Measurements from ENCODE around the gene LCLAT1.

The LCLAT1 gene

DNA sequence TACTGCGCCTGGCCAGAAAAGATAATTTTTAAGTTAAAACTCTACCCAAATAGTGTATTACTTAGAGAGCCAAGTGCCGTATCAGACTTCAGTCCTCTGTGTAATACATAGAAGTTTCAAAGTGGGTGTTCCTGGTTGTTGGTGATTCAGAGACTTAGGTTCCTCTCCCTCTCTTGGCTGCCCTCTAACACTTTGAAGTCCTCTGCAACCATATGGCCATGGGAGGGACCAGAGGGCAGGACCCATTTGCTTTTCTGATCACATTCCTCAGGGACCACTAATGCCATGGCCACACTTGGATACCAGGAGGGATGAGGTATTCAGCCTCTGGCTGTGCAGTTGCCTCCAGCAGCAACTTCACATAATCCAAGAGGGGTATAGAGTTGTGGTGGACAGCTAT, 228.7 kb downstream of the LCLAT1 start:
- no peak for TF ChIP-seq EZH2 (IDR thresholded peaks at IDR 0.05; ENCODE audit: borderline replicate concordance, low read length)
- TF ChIP-seq, protein P1, sequence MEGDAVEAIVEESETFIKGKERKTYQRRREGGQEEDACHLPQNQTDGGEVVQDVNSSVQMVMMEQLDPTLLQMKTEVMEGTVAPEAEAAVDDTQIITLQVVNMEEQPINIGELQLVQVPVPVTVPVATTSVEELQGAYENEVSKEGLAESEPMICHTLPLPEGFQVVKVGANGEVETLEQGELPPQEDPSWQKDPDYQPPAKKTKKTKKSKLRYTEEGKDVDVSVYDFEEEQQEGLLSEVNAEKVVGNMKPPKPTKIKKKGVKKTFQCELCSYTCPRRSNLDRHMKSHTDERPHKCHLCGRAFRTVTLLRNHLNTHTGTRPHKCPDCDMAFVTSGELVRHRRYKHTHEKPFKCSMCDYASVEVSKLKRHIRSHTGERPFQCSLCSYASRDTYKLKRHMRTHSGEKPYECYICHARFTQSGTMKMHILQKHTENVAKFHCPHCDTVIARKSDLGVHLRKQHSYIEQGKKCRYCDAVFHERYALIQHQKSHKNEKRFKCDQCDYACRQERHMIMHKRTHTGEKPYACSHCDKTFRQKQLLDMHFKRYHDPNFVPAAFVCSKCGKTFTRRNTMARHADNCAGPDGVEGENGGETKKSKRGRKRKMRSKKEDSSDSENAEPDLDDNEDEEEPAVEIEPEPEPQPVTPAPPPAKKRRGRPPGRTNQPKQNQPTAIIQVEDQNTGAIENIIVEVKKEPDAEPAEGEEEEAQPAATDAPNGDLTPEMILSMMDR (IDR thresholded peaks at IDR 0.05; ENCODE audit: low read length): no peak
- H3K9ac ChIP-seq (ENCODE audit: low read length): no peak overlapping the region
- H3K27ac ChIP-seq (ENCODE audit: low read depth, low read length, poor library complexity, severe bottlenecking): no peak overlapping the region
- H2AFZ ChIP-seq (ENCODE audit: low read length): no peak overlapping the region
- no peaks in the 10 kb centered on the region for H3K9me2 ChIP-seq (ENCODE audit: low read depth, low read length)
- H3K4me1 ChIP-seq (ENCODE audit: insufficient read depth, low read length, severe bottlenecking): no peaks in the 10 kb centered on the region
- 0 out of 2 replicates have a peak, but pooled peaks cover 2% of the 10 kb centered on the region for H3K9me3 ChIP-seq (ENCODE audit: low read length)
- H3K27me3 ChIP-seq (ENCODE audit: insufficient read depth, low read length): no peaks in the 10 kb centered on the region
- no peaks in the 10 kb centered on the region for H3K36me3 ChIP-seq (ENCODE audit: insufficient read depth, low read length)
- no peaks in the 10 kb centered on the region for H3K79me2 ChIP-seq (ENCODE audit: insufficient read depth, low read length)
- no peak overlapping the region for H3K4me2 ChIP-seq (ENCODE audit: low read length)
- no peaks in the 10 kb centered on the region for H4K20me1 ChIP-seq (ENCODE audit: insufficient read depth, low read length)
- no peak overlapping the region for H3K4me3 ChIP-seq (ENCODE audit: low read depth, low read length, poor library complexity, severe bottlenecking)
- H3F3A ChIP-seq (ENCODE audit: insufficient read depth, low read length): no peaks in the 10 kb centered on the region

- no peaks in the 10 kb centered on the region for H3K4me1 ChIP-seq (ENCODE audit: insufficient read depth, low read length, severe bottlenecking)
- no peak for TF ChIP-seq EZH2 (IDR thresholded peaks at IDR 0.05; ENCODE audit: borderline replicate concordance, low read length)
- TF ChIP-seq, protein P1 (IDR thresholded peaks at IDR 0.05; ENCODE audit: low read length): no peak
Observed at GRCh38 chr2:30677231-30677630, 230.2 kb downstream of the LCLAT1 start.

DNA sequence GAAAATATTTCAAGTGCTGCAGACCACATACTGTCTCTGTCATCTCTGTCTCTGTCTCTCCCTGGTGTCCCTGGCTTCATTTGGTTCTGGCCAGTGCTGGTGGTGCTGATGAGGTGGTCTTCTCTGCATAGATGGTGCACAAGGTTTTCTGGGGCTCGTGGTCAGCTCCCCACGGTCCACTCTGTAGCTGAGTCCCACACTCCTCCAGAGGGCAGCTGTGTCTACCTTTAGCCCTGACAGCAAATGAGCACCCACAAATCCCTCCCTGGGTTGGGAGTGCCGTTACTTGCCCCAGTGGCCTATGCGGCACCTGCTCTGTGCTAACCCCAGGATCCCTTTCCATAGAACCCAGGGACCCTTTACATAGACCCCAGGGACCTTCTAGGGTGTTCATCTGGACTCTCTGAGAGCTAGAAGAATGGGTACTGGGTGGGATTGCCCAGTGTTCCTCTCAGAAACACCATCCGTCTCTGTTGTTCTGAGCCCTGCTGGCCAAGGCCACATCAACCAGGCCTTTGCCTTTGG, 230.9 kb downstream of the LCLAT1 start:
- Histone ChIP-seq H3K9me3 (ENCODE audit: low read length) (no peaks in the 10 kb centered on the region), H3K4me2 (ENCODE audit: low read length) (no peak overlapping the region), H3K9ac (ENCODE audit: low read length) (no peak overlapping the region), H3K27me3 (ENCODE audit: insufficient read depth, low read length) (no peaks in the 10 kb centered on the region), H3K9me2 (ENCODE audit: low read depth, low read length) (no peaks in the 10 kb centered on the region), H4K20me1 (ENCODE audit: insufficient read depth, low read length) (no peaks in the 10 kb centered on the region), H3K36me3 (ENCODE audit: insufficient read depth, low read length) (no peaks in the 10 kb centered on the region), H3K27ac (ENCODE audit: low read depth, low read length, poor library complexity, severe bottlenecking) (no peak overlapping the region), H3K79me2 (ENCODE audit: insufficient read depth, low read length) (no peaks in the 10 kb centered on the region), H3K4me1 (ENCODE audit: insufficient read depth, low read length, severe bottlenecking) (no peaks in the 10 kb centered on the region), H3F3A (ENCODE audit: insufficient read depth, low read length) (no peaks in the 10 kb centered on the region), H2AFZ (ENCODE audit: low read length) (no peak overlapping the region), H3K4me3 (ENCODE audit: low read depth, low read length, poor library complexity, severe bottlenecking) (no peak overlapping the region)
- no peak for TF ChIP-seq EZH2 (IDR thresholded peaks at IDR 0.05; ENCODE audit: borderline replicate concordance, low read length)
- TF ChIP-seq, protein P1 (IDR thresholded peaks at IDR 0.05; ENCODE audit: low read length): no peak

More at GRCh38 chr2:30677231-30677630, 230.2 kb downstream of the LCLAT1 start:
- Histone ChIP-seq H3K27me3 (ENCODE audit: insufficient read depth, low read length) (no peaks in the 10 kb centered on the region), H3K4me3 (ENCODE audit: low read depth, low read length, poor library complexity, severe bottlenecking) (no peak overlapping the region), H3K79me2 (ENCODE audit: insufficient read depth, low read length) (no peaks in the 10 kb centered on the region), H2AFZ (ENCODE audit: low read length) (no peak overlapping the region), H3K9me3 (ENCODE audit: low read length) (0 out of 2 replicates have a peak, but pooled peaks cover 2% of the 10 kb centered on the region), H3F3A (ENCODE audit: insufficient read depth, low read length) (no peaks in the 10 kb centered on the region), H3K4me2 (ENCODE audit: low read length) (no peak overlapping the region), H3K27ac (ENCODE audit: low read depth, low read length, poor library complexity, severe bottlenecking) (no peak overlapping the region), H3K9ac (ENCODE audit: low read length) (no peak overlapping the region), H4K20me1 (ENCODE audit: insufficient read depth, low read length) (no peaks in the 10 kb centered on the region), H3K9me2 (ENCODE audit: low read depth, low read length) (no peaks in the 10 kb centered on the region), H3K36me3 (ENCODE audit: insufficient read depth, low read length) (no peaks in the 10 kb centered on the region)

Data from OCI-LY1 (cell line).